IMR-90 (cell line): ENCODE results near the gene DBH. TPM values are rescaled to one million over a fixed set of nuclear protein-coding genes. Genes with fewer than 3 reads are reported as not detected.

Source experiments
- ATAC-seq: fragments of 200-7000 bp; cut with Tn5 transposase; 2 replicates; pipeline ENCODE4 v1.9.1; 2020; ENCODE audit warnings: low read depth, mild to moderate bottlenecking, moderate library complexity
- BruUV-seq: library from RNA; stranded (reverse); fragments of 400-500 nt; replicated peaks from 2 replicates; lab custom pipeline; 2021; lab: Mats Ljungman, UMichigan
- CTCF ChIA-PET: fragments of 300-600 bp; formaldehyde crosslinking; extraction: SDS; loops from one replicate; lab custom pipeline; 2021; ENCODE audit warnings: antibody characterized with exemption; lab: Yijun Ruan, JAX
- POLR2A ChIA-PET: fragments of 300-600 bp; sonication (Branson Sonifier 250); formaldehyde crosslinking; loops from one replicate; lab custom pipeline; 2022; ENCODE audit warnings: antibody characterized with exemption; ENCODE audit not compliant: unreplicated experiment; lab: Charles Lee
- DNase-seq: peaks from one replicate; pipeline ENCODE4 v3.0.0; 2013
- H2AFZ ChIP-seq: replicated peaks from 2 replicates; pipeline ENCODE3; 2013; ENCODE audit warnings: low read length, mild to moderate bottlenecking; ENCODE audit not compliant: poor library complexity
- H2AK5ac ChIP-seq: 2 replicates; pipeline ENCODE4 v1.6.1; 2013; ENCODE audit warnings: low read depth, low read length, inconsistent platforms
- H2AK9ac ChIP-seq: replicated peaks from 2 replicates; pipeline ENCODE3; 2013; ENCODE audit warnings: mild to moderate bottlenecking, low read depth, low read length, moderate library complexity; ENCODE audit not compliant: poor library complexity
- H2BK120ac ChIP-seq: 2 replicates; pipeline ENCODE4 v1.6.1; 2013; ENCODE audit warnings: low read depth, low read length, inconsistent platforms
- H2BK15ac ChIP-seq: 3 replicates; pipeline ENCODE4 v1.6.1; 2013; ENCODE audit warnings: low read depth, low read length, inconsistent platforms
- H2BK20ac ChIP-seq: 2 replicates; pipeline ENCODE4 v1.6.1; 2013; ENCODE audit warnings: low read depth, mild to moderate bottlenecking, inconsistent platforms, low read length, moderate library complexity
- H2BK5ac ChIP-seq: 2 replicates; pipeline ENCODE4 v1.6.1; 2013; ENCODE audit warnings: mild to moderate bottlenecking, low read depth, low read length, inconsistent platforms; ENCODE audit not compliant: poor library complexity, severe bottlenecking
- H3K14ac ChIP-seq: replicated peaks from 2 replicates; pipeline ENCODE4 v1.6.1; 2013; ENCODE audit warnings: low read depth, low read length, inconsistent platforms
- H3K18ac ChIP-seq: 2 replicates; pipeline ENCODE4 v1.6.1; 2013; ENCODE audit warnings: low read depth, low read length, control low read depth
- H3K23ac ChIP-seq: 2 replicates; pipeline ENCODE4 v1.6.1; 2013; ENCODE audit warnings: low read depth, low read length, inconsistent platforms
- H3K27ac ChIP-seq: 2 replicates; pipeline ENCODE4 v1.5.1; 2013; ENCODE audit warnings: mild to moderate bottlenecking, control low read depth, low read length; ENCODE audit not compliant: insufficient read depth
- H3K27me3 ChIP-seq: 2 replicates; pipeline ENCODE4 v1.6.1; 2013; ENCODE audit warnings: low read length; ENCODE audit not compliant: control insufficient read depth, insufficient read depth
- H3K36me3 ChIP-seq: 2 replicates; pipeline ENCODE4 v1.6.1; 2013; ENCODE audit warnings: low read length, mixed read lengths; ENCODE audit not compliant: control insufficient read depth, insufficient read depth
- H3K4ac ChIP-seq: 2 replicates; pipeline ENCODE4 v1.6.1; 2013; ENCODE audit warnings: low read depth, low read length, inconsistent platforms
- H3K4me1 ChIP-seq: 2 replicates; pipeline ENCODE4 v1.6.1; 2013; ENCODE audit warnings: low read length, mixed read lengths; ENCODE audit not compliant: control insufficient read depth, insufficient read depth
- H3K4me2 ChIP-seq: 2 replicates; pipeline ENCODE4 v1.6.1; 2013; ENCODE audit warnings: low read depth, mild to moderate bottlenecking, control low read depth, low read length, moderate library complexity
- H3K4me3 ChIP-seq: 2 replicates; pipeline ENCODE4 v1.5.1; 2013; ENCODE audit warnings: low read depth, mild to moderate bottlenecking, control low read depth, low read length, moderate library complexity; ENCODE audit not compliant: insufficient read depth
- H3K56ac ChIP-seq: 2 replicates; pipeline ENCODE4 v1.6.1; 2013; ENCODE audit warnings: low read length, inconsistent platforms; ENCODE audit not compliant: insufficient read depth; ENCODE audit errors: extremely low read depth
- H3K79me1 ChIP-seq, 2 experiments: 2 replicates each; pipeline ENCODE4 v1.6.1; 2013; ENCODE audit warnings: low read length in 2 of 2, inconsistent platforms in 1 of 2, low read depth in 1 of 2
- H3K9ac ChIP-seq: 2 replicates; pipeline ENCODE4 v1.6.1; 2013; ENCODE audit warnings: low read depth, low read length, control low read depth
- H3K9me1 ChIP-seq: 2 replicates; pipeline ENCODE4 v1.6.1; 2013; ENCODE audit warnings: low read length, inconsistent platforms; ENCODE audit not compliant: insufficient read depth
- H3K9me3 ChIP-seq: 2 replicates; pipeline ENCODE4 v1.6.1; 2013; ENCODE audit warnings: low read length; ENCODE audit not compliant: control insufficient read depth, insufficient read depth
- H4K20me1 ChIP-seq: 2 replicates; pipeline ENCODE4 v1.6.1; 2013; ENCODE audit warnings: low read length, inconsistent platforms; ENCODE audit not compliant: insufficient read depth
- H4K5ac ChIP-seq: 2 replicates; pipeline ENCODE4 v1.6.1; 2013; ENCODE audit warnings: mild to moderate bottlenecking, low read depth, low read length, control low read depth
- H4K8ac ChIP-seq, 2 experiments: 2 replicates each; pipeline ENCODE4 v1.6.1; 2013; ENCODE audit warnings: low read depth in 2 of 2, low read length in 2 of 2, control low read depth in 1 of 2, inconsistent platforms in 1 of 2
- H4K91ac ChIP-seq: 2 replicates; pipeline ENCODE4 v1.6.1; 2013; ENCODE audit warnings: low read depth, low read length, inconsistent platforms; ENCODE audit not compliant: insufficient read depth
- FOS ChIP-seq: fragments of 150-350 bp; IDR thresholded peaks from 2 replicates; pipeline ENCODE4 v1.6.1; 2016; ENCODE audit warnings: low read depth, low read length
- MAFK ChIP-seq: IDR thresholded peaks from 2 replicates; pipeline ENCODE4 v1.6.1; 2012; ENCODE audit warnings: low read depth, low read length, improper control_type of control experiment
- MAZ ChIP-seq: IDR thresholded peaks from 2 replicates; pipeline ENCODE4 v1.6.1; 2012; ENCODE audit warnings: low read depth, mild to moderate bottlenecking, low read length, improper control_type of control experiment, moderate library complexity, borderline replicate concordance
- MXI1 ChIP-seq: IDR thresholded peaks from 2 replicates; pipeline ENCODE4 v1.6.1; 2012; ENCODE audit warnings: low read depth, mild to moderate bottlenecking, low read length, moderate library complexity, borderline replicate concordance
- RAD21 ChIP-seq: IDR thresholded peaks from 2 replicates; pipeline ENCODE4 v1.6.1; 2012; ENCODE audit warnings: low read length, improper control_type of control experiment
- WGBS, 2 experiments: methylation state at CpG; one replicate each; pipeline versions ENCODE4 v1.1.5 to v1.1.7; 2013; ENCODE audit warnings: missing lambda C conversion rate in 2 of 2; ENCODE audit not compliant: insufficient read length in 1 of 2; ENCODE audit errors: extremely low coverage in 2 of 2; 5-methylcytosine and 5-hydroxymethylcytosine counted together
- dilution Hi-C: fragments of 300-500 bp; cut with HindIII; formaldehyde crosslinking; loops from one replicate; pipeline ENCODE4 v1.14.3; 2018; ENCODE audit warnings: low sequenced_read_pairs; ENCODE audit not compliant: unreplicated experiment
- in situ Hi-C: fragments of 300-500 bp; cut with MboI; formaldehyde crosslinking; loops from 3 replicates; pipeline ENCODE4 v1.14.3; 2019; ENCODE audit warnings: low sequenced_read_pairs, inconsistent platforms, mixed read lengths
- intact Hi-C: fragments of 100-400 bp; cut with micrococcal nuclease; formaldehyde crosslinking; loops from 2 replicates; pipeline ENCODE4 v1.10.0; 2022
- polyA plus RNA-seq, 3 experiments: library from polyadenylated mRNA; depleted of rRNA; stranded (reverse); fragments of >200 nt; gene quantifications; 2 replicates each; pipeline ENCODE4 v1.2.3, GENCODE V29; 2012; ENCODE audit warnings: low replicate concordance in 1 of 3
- total RNA-seq: library from RNA; depleted of rRNA; stranded (reverse); fragments of >200 nt; gene quantifications from 2 replicates; pipeline ENCODE4 v1.2.3, GENCODE V29; 2012

Gene DBH
- total and polyA plus RNA-seq, 2 of the 4 experiments (the other 2 are of a cell fraction): not detected

- Histone ChIP-seq H3K4me1 (no peaks in the 10 kb centered on the region), H2BK120ac (no peak overlapping the region), H3K18ac (no peak overlapping the region), H2AFZ (no peak overlapping the region), H3K23ac (no peak overlapping the region), H3K36me3 (no peaks in the 10 kb centered on the region), H3K9me3 (peaks cover 20% of the 10 kb centered on the region), H3K79me1 (no peaks in the 10 kb centered on the region), H3K56ac (no peak overlapping the region), H3K9ac (no peak overlapping the region), H3K9me1 (no peaks in the 10 kb centered on the region), H3K4ac (no peak overlapping the region), H2BK20ac (no peak overlapping the region), H2AK9ac (no peak overlapping the region), H2AK5ac (no peak overlapping the region), H2BK5ac (no peak overlapping the region), H3K4me3 (no peak overlapping the region), H3K27me3 (peaks cover 27% of the 10 kb centered on the region), H3K4me2 (no peak overlapping the region), H2BK15ac (no peak overlapping the region), H3K14ac (no peak overlapping the region), H4K5ac (no peak overlapping the region), H4K20me1 (no peaks in the 10 kb centered on the region), H4K91ac (no peak overlapping the region), H4K8ac (no peak overlapping the region), H3K27ac (no peak overlapping the region)
- in situ Hi-C loops (no loop called here), dilution Hi-C loops (no loop called here), intact Hi-C loops (no loop called here)
- no peak for DNase-seq
- 84% methylated on average over 4 of the region's 7 CpGs; no CpG with 5 or more reads in 1 of the 2 experiments for WGBS, 2 experiments
- ChIA-PET CTCF (no interaction called here), POLR2A (no interaction called here)
- TF ChIP-seq RAD21: no peak
- TF ChIP-seq MXI1: no peak
- TF ChIP-seq MAFK: no peak
- TF ChIP-seq FOS: no peak
- no peak for TF ChIP-seq MAZ
- no TSS peak for BruUV-seq
- ATAC-seq: no peak
Measured at GRCh38 chr9:133598978-133599377, 37.2 kb upstream of the DBH start.
